Suprapubic skin (tissue), 4 donors: ENCODE measurements around the gene GOT1. TPM values are rescaled to one million over a fixed set of nuclear protein-coding genes. Genes with fewer than 3 reads are reported as not detected.

Source experiments
- DNase-seq, 2 donors: peaks; one replicate each; pipeline ENCODE4 v3.0.0-alpha.2; 2019; ENCODE audit warnings: low spot score in 2 of 2
- H3K27ac ChIP-seq: fragments of 200-600 bp; sonication (generic); one replicate; pipeline ENCODE4 v1.5.1; 2019
- H3K27me3 ChIP-seq: fragments of 200-600 bp; sonication (generic); one replicate; pipeline ENCODE4 v1.5.1; 2019
- H3K36me3 ChIP-seq: fragments of 200-600 bp; sonication (generic); one replicate; pipeline ENCODE4 v1.5.1; 2019
- H3K4me1 ChIP-seq: fragments of 200-600 bp; sonication (generic); one replicate; pipeline ENCODE4 v1.5.1; 2019
- H3K4me3 ChIP-seq: fragments of 200-600 bp; sonication (generic); one replicate; pipeline ENCODE4 v1.5.1; 2019; ENCODE audit warnings: mild to moderate bottlenecking
- H3K9me3 ChIP-seq: fragments of 200-600 bp; sonication (generic); one replicate; pipeline ENCODE4 v1.5.1; 2019
- EP300 ChIP-seq: sonication (generic); formaldehyde crosslinking; IDR thresholded peaks from one replicate; pipeline ENCODE4 v1.6.1; 2017; ENCODE audit warnings: antibody characterized with exemption
- POLR2A ChIP-seq, 2 donors: fragments of 450-650 bp; IDR thresholded peaks; one replicate each; pipeline ENCODE4 v1.6.1; 2017; ENCODE audit warnings: antibody characterized with exemption in 2 of 2, mild to moderate bottlenecking in 2 of 2, moderate library complexity in 2 of 2
- POLR2AphosphoS5 ChIP-seq, 3 donors: sonication (generic); formaldehyde crosslinking; IDR thresholded peaks; one replicate each; pipeline ENCODE4 v1.6.1; 2017; ENCODE audit warnings: antibody characterized with exemption in 3 of 3
- WGBS: methylation state at CpG from one replicate; pipeline ENCODE4 v1.1.5; 2018; 5-methylcytosine and 5-hydroxymethylcytosine counted together
- total RNA-seq, 4 donors: library from RNA; depleted of rRNA; stranded (reverse); fragments of >200 nt; gene quantifications; one replicate each; pipeline ENCODE4 v1.1.0, GENCODE V29; 2016
- TF ChIP-seq, protein P1 (sequence below), 2 donors: fragments of 200-600 bp in 1 of 2; fragments of 450-650 bp in 1 of 2; sonication (generic) in 1 of 2; IDR thresholded peaks; one replicate each; pipeline ENCODE4 v1.5.1; 2016 to 2019; ENCODE audit warnings: antibody characterized with exemption in 2 of 2, mild to moderate bottlenecking in 1 of 2, moderate library complexity in 1 of 2

GOT1 gene
- total RNA-seq, 4 donors from 2014 or later, result 16.9 to 46.2 (median 31.7) TPM

DNA sequence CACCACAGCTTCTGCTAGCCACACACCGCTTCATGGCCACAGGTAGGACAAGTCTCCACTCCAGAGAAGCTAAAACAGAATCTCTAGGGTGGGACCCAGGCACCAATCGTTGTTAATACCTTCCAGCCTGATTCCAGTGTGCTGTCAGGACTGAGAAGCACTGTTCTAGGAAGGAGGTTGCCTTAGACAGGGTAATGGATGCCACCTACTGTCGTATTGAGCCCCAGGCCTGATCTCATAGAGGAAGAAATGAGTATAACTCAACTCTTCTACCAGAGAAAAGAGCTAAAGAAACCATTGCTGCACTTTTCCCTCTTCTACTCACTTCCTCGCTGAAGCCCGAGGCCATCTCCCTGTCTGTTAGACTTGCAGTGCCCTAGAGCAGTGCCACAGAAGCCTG, 69.5 kb downstream of the GOT1 start:
- Histone ChIP-seq H3K4me3 (no peak overlapping the region), H3K9me3 (no peaks in the 10 kb centered on the region), H3K27me3 (no peaks in the 10 kb centered on the region), H3K4me1 (no peaks in the 10 kb centered on the region), H3K27ac (no peak overlapping the region), H3K36me3 (peaks cover 4% of the 10 kb centered on the region)
- 68% methylated on average over 5 of the region's 5 CpGs for WGBS
- no peak for DNase-seq
- TF ChIP-seq EP300 (no peak), POLR2AphosphoS5 (IDR thresholded peaks at IDR 0.05) (no peak), POLR2A (IDR thresholded peaks at IDR 0.05) (no peak)
- TF ChIP-seq, protein P1, sequence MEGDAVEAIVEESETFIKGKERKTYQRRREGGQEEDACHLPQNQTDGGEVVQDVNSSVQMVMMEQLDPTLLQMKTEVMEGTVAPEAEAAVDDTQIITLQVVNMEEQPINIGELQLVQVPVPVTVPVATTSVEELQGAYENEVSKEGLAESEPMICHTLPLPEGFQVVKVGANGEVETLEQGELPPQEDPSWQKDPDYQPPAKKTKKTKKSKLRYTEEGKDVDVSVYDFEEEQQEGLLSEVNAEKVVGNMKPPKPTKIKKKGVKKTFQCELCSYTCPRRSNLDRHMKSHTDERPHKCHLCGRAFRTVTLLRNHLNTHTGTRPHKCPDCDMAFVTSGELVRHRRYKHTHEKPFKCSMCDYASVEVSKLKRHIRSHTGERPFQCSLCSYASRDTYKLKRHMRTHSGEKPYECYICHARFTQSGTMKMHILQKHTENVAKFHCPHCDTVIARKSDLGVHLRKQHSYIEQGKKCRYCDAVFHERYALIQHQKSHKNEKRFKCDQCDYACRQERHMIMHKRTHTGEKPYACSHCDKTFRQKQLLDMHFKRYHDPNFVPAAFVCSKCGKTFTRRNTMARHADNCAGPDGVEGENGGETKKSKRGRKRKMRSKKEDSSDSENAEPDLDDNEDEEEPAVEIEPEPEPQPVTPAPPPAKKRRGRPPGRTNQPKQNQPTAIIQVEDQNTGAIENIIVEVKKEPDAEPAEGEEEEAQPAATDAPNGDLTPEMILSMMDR (IDR thresholded peaks at IDR 0.05), result no peak

DNA sequence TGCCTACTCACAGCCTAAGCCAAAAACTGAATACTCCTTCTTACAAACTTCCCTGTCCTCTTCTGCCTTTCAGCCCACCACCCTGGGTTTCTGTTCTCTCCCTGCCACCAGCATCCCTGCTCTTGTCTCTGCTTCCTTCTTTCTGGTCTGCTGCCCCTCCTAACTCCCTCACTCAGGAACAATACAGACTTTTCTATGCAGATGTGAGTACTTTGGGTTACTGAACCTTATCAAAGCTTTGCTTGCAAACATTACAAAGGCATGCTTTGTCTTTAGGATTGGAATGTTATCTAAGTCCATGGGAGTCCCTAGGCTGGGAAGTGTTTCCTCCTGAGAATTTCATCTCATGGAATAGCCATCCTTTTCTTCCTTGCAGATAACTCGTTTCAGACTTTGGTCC, 72.3 kb downstream of the GOT1 start:
- Histone ChIP-seq H3K4me3 (no peak overlapping the region), H3K36me3 (peaks cover 4% of the 10 kb centered on the region), H3K27me3 (no peaks in the 10 kb centered on the region), H3K27ac (no peak overlapping the region), H3K9me3 (no peaks in the 10 kb centered on the region), H3K4me1 (no peaks in the 10 kb centered on the region)
- TF ChIP-seq POLR2AphosphoS5 (IDR thresholded peaks at IDR 0.05), result no peak
- no peak for TF ChIP-seq EP300
- no peak for TF ChIP-seq POLR2A (IDR thresholded peaks at IDR 0.05)
- TF ChIP-seq, protein P1 (IDR thresholded peaks at IDR 0.05), result no peak
- DNase-seq, result no peak
- WGBS, result 68% methylated on average over 1 of the region's 1 CpG

DNA sequence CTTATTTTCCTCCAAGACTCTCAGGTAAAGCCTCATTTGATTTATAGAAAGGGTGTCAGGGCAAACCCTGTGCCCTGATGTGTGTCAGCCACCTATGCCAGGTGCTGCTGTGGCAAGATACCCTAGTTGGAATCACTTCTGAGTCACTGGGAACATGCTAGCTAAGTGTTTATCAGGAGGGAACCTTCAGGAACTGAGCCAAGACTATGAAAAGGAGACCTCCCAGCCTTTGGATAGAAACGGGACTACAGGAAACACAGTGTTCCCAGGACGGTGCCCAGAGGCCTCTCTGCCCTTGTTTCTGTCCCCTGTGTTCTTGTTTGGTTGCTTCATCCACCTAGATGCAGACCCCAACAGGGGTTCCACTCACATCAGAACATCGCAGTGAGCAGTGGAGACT, 72.7 kb downstream of the GOT1 start:
- H3K4me3 ChIP-seq, result no peak overlapping the region
- H3K9me3 ChIP-seq, result no peaks in the 10 kb centered on the region
- H3K27ac ChIP-seq, result no peak overlapping the region
- no peaks in the 10 kb centered on the region for H3K4me1 ChIP-seq
- 65% methylated on average over 3 of the region's 3 CpGs for WGBS
- TF ChIP-seq POLR2AphosphoS5 (IDR thresholded peaks at IDR 0.05) (no peak), POLR2A (IDR thresholded peaks at IDR 0.05) (no peak), EP300 (no peak)
- TF ChIP-seq, protein P1 (IDR thresholded peaks at IDR 0.05), result no peak
- DNase-seq, result no peak
- H3K27me3 ChIP-seq, result no peaks in the 10 kb centered on the region
- peaks cover 4% of the 10 kb centered on the region for H3K36me3 ChIP-seq

DNA sequence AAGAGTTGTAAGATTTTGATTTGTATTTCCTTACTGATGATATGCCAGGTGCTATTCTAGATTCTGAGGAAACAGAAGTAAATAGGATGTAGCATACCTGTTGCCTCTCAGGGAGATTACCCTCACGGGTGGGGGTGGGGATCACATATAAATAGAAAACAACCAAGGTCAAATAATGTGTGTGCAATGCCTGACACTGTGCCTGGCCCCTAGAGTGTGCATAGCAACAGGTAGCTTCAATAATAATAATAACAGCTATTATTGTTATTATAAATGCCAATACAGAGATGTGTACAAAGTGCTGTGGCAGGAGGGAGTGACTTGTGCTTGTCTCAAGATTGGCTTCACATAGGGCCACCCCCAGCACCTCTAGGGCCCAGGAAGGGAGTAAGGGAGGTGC, 77.2 kb downstream of the GOT1 start:
- Histone ChIP-seq H3K9me3 (no peaks in the 10 kb centered on the region), H3K27me3 (no peaks in the 10 kb centered on the region), H3K36me3 (no peaks in the 10 kb centered on the region), H3K4me3 (no peak overlapping the region), H3K4me1 (no peaks in the 10 kb centered on the region), H3K27ac (no peak overlapping the region)
- TF ChIP-seq POLR2A (IDR thresholded peaks at IDR 0.05) (no peak), EP300 (no peak), POLR2AphosphoS5 (IDR thresholded peaks at IDR 0.05) (no peak)
- TF ChIP-seq, protein P1 (IDR thresholded peaks at IDR 0.05), result no peak
- no peak for DNase-seq
- WGBS, result 84% methylated on average over 1 of the region's 1 CpG

DNA sequence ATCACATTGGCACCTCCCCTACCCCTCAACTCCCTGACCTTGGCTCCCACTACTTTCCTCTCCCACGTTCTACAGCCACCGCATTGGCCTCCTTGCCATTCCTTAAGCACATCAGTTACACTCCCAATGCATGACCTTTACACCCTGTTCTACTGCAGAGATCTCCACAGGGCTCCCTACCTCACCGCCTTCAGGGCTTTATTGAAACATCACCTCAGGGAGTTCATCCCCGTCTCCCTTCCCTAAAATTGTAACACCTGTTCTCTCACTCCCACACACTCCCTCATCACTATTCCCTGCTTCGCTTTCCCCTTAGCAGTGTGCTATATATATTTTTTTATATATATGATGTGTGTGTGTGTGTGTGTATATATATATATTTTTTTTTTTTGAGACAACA, 82.8 kb downstream of the GOT1 start:
- 87% methylated on average over 5 of the region's 5 CpGs for WGBS
- TF ChIP-seq EP300, result no peak
- no peak for TF ChIP-seq POLR2AphosphoS5 (IDR thresholded peaks at IDR 0.05)
- no peak for TF ChIP-seq POLR2A (IDR thresholded peaks at IDR 0.05)
- TF ChIP-seq, protein P1 (IDR thresholded peaks at IDR 0.05), result no peak
- Histone ChIP-seq H3K9me3 (no peaks in the 10 kb centered on the region), H3K4me3 (no peak overlapping the region), H3K36me3 (no peaks in the 10 kb centered on the region), H3K27ac (no peak overlapping the region), H3K4me1 (no peaks in the 10 kb centered on the region), H3K27me3 (no peaks in the 10 kb centered on the region)
- DNase-seq, result no peak

Other genes with a start within 250 kb of the GOT1 start
- gene HPSE2, start 194.8 kb downstream of the GOT1 start, total RNA-seq, result 1 to 10 TPM in 2 of 4 donors, under 1 TPM in 2; 0.95 to 1.3 (median 0.99) TPM
- 1 to 10 TPM; 2.3 to 4.4 (median 4.2) TPM for gene CNNM1, start 101.3 kb downstream of the GOT1 start, total RNA-seq
- gene NKX2-3, start 102.3 kb upstream of the GOT1 start, total RNA-seq, result not detected
- gene SLC25A28, start 189.8 kb upstream of the GOT1 start, total RNA-seq, result 10 to 100 TPM; 37.0 to 69.4 (median 42.2) TPM
- gene ENTPD7, start 228.9 kb upstream of the GOT1 start, total RNA-seq, result 10 to 100 TPM in 2 of 4 donors, 1 to 10 TPM in 2; 9.6 to 13.5 (median 10.0) TPM